Vagina (tissue), 2 donors: ENCODE results near the gene SH3RF1.

Experiments
- CTCF ChIP-seq, 3 experiments: fragments of 450-650 bp in 2 of 3; fragments of 200-600 bp in 1 of 3; sonication (generic) in 1 of 3; IDR thresholded peaks; one replicate each; pipeline ENCODE4 v1.5.1; 2017 to 2019; ENCODE audit warnings: antibody characterized with exemption in 3 of 3, mild to moderate bottlenecking in 2 of 3, moderate library complexity in 2 of 3
- POLR2A ChIP-seq, 2 donors: fragments of 450-650 bp; IDR thresholded peaks; one replicate each; pipeline ENCODE4 v1.6.1; 2017; ENCODE audit warnings: antibody characterized with exemption in 2 of 2, mild to moderate bottlenecking in 2 of 2, moderate library complexity in 2 of 2

- TF ChIP-seq CTCF (IDR thresholded peaks at IDR 0.05) = no peak
- no peak for TF ChIP-seq POLR2A (IDR thresholded peaks at IDR 0.05)
Observed at GRCh38 chr4:169205744-169206080, 65.0 kb downstream of the SH3RF1 start.
